ENCODE measurements around the gene PYCR2. TPM values are rescaled to one million over a fixed set of nuclear protein-coding genes. Genes with fewer than 3 reads are reported as not detected.

Gene PYCR2
- total RNA-seq, 1 experiment from 2014 or later = 104 TPM

DNA sequence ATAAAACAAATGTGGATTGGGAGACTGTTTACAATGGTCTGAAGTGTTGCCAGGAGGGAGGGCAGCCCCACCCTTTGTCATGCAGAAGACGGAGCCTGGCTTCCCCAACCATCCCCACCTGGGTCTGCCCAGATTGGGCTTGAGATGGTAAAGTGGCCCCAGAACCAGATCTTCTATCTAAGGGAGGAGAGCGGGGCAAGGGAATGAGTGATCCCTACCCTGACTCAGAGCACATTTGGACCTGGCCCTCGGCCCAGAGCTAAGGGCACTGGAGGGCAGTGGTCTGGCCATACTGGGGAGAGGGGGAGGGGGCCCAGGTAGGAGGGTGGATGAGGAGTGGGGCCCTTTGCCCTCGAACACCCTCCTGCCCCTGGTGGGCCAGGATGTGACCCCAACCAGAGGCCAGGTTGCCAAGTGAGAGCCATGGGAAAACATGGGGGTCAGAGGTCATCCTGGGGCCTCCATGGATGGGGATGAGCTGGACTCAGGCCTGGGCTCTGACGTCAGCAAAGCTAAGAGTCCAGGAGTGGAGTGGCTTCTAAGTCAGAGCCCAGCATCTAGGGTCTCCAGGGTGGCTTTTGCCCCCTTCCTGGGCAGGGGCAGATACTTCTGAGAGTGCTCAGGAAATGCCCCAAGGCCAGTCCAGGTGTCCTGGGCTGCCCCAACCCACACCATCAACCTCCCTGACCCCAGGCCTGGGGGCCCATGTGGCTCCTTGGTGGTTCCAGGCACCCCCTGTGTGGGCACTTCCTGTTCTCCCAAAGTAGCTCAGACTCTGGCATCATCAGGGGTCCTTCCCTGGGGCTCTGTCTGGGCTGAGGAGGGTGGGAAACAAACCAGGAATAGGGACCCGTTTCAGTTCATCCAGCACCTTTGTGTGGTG, 33.5 kb downstream of the PYCR2 start:
- no peak overlapping the region for H3K14ac ChIP-seq (ENCODE audit: insufficient read depth, low read length)
- H2BK12ac ChIP-seq (ENCODE audit: insufficient read length, low read depth, low read length) = peak overlapping the region; percentile 82
- H2BK120ac ChIP-seq (ENCODE audit: low read depth, low read length, poor library complexity, severe bottlenecking) = no peak overlapping the region
- H4K91ac ChIP-seq (ENCODE audit: insufficient read length, low read depth, low read length) = peak overlapping the region; percentile 98
- H3K18ac ChIP-seq (ENCODE audit: insufficient read length, low read depth, low read length) = peak overlapping the region; percentile 56
- no peaks in the 10 kb centered on the region for H3K27me3 ChIP-seq (ENCODE audit: insufficient read depth, low read length)
- peak overlapping the region in 2 of 3 experiments; percentile 64 to 96; a peak in 4 of 7 replicates for H3K27ac Mint-ChIP-seq
- DNase-seq = peak; percentile 84
- H3K4ac ChIP-seq (ENCODE audit: low read depth, low read length) = no peak overlapping the region; the same call in 1 of the 2 replicates
- H3K56ac ChIP-seq (ENCODE audit: insufficient read length, low read depth, low read length) = no peak overlapping the region
- H3K27me3 Mint-ChIP-seq (ENCODE audit: low read depth) = peaks cover 2% of the 10 kb centered on the region; the same call in 1 of the 2 replicates
- TF ChIP-seq, protein P1, sequence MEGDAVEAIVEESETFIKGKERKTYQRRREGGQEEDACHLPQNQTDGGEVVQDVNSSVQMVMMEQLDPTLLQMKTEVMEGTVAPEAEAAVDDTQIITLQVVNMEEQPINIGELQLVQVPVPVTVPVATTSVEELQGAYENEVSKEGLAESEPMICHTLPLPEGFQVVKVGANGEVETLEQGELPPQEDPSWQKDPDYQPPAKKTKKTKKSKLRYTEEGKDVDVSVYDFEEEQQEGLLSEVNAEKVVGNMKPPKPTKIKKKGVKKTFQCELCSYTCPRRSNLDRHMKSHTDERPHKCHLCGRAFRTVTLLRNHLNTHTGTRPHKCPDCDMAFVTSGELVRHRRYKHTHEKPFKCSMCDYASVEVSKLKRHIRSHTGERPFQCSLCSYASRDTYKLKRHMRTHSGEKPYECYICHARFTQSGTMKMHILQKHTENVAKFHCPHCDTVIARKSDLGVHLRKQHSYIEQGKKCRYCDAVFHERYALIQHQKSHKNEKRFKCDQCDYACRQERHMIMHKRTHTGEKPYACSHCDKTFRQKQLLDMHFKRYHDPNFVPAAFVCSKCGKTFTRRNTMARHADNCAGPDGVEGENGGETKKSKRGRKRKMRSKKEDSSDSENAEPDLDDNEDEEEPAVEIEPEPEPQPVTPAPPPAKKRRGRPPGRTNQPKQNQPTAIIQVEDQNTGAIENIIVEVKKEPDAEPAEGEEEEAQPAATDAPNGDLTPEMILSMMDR (conservative IDR thresholded peaks at IDR 0.05) = no peak
- peaks cover 0 to 13% (median 0%) of the 10 kb centered on the region in 3 experiments; a peak in 5 of 7 replicates for H3K36me3 Mint-ChIP-seq (ENCODE audit: insufficient read depth in 1 of 3, low read depth in 3 of 3)
- no peaks in the 10 kb centered on the region for H3K23me2 ChIP-seq (ENCODE audit: insufficient read length, low read depth, low read length, poor library complexity, severe bottlenecking)
- no peak overlapping the region for H2AFZ ChIP-seq (ENCODE audit: low read length)
- no peak overlapping the region for H3T11ph ChIP-seq (ENCODE audit: low read length)
- no CpG with 5 or more reads among the region's 6 CpGs for WGBS (ENCODE audit: extremely low coverage, insufficient read length, low lambda C conversion rate)
- peaks cover 2% of the 10 kb centered on the region; the same call in 1 of the 2 replicates for H3K79me2 ChIP-seq (ENCODE audit: insufficient read depth, low read length)
- H4K20me1 ChIP-seq (ENCODE audit: control insufficient read depth, insufficient read depth, insufficient read length) = no peaks in the 10 kb centered on the region
- peaks cover 3% of the 10 kb centered on the region; the same call in 1 of the 2 replicates for H3K4me1 ChIP-seq (ENCODE audit: insufficient read depth, low read length)
- H4K8ac ChIP-seq (replicated peaks; ENCODE audit: insufficient read length, low read depth, low read length) = no peak overlapping the region
- no peaks in the 10 kb centered on the region; a peak in 1 of 5 replicates for H3K9me3 Mint-ChIP-seq
- no peak overlapping the region for H3K4me2 ChIP-seq (ENCODE audit: insufficient read depth, insufficient read length, low read length)
- H3K4me1 Mint-ChIP-seq = peaks cover 39% of the 10 kb centered on the region in 2 experiments
- H2BK15ac ChIP-seq (ENCODE audit: low read depth, low read length) = no peak overlapping the region
- peak overlapping the region; percentile 25 to 38; a peak in 2 of 5 replicates for H3K4me3 Mint-ChIP-seq
- H2AK5ac ChIP-seq (ENCODE audit: insufficient read length, low read length) = no peak overlapping the region
- no peak overlapping the region for H2BK5ac ChIP-seq (ENCODE audit: insufficient read length, low read length)
- H3K9me3 ChIP-seq (ENCODE audit: control insufficient read depth, low read depth, low read length) = no peaks in the 10 kb centered on the region
- H3K79me1 ChIP-seq (ENCODE audit: insufficient read depth, low read depth, low read length, poor library complexity, severe bottlenecking) = no peaks in the 10 kb centered on the region
- H4K5ac ChIP-seq (ENCODE audit: insufficient read length, low read depth, low read length) = no peak overlapping the region
- H3K27ac ChIP-seq (ENCODE audit: insufficient read length, low read depth, low read length) = no peak overlapping the region
- H2BK20ac ChIP-seq (ENCODE audit: low read depth, low read length, poor library complexity, severe bottlenecking) = no peak overlapping the region
- no peak overlapping the region for H3K23ac ChIP-seq (ENCODE audit: insufficient read length, low read depth, low read length)
- no peak overlapping the region for H3K9ac ChIP-seq (ENCODE audit: extremely low read depth, insufficient read length, low read length)
